SU-DHL-6 (cell line): ENCODE data around the gene VASP.

Experiments used
- H2AFZ ChIP-seq: fragments of 200-600 bp; sonication (generic); 2 replicates; pipeline ENCODE4 v1.6.1; 2014; ENCODE audit warnings: low read depth, mild to moderate bottlenecking, moderate library complexity, mixed read lengths, antibody characterized with exemption, low read length; ENCODE audit not compliant: severe bottlenecking
- H3F3A ChIP-seq: fragments of 200-600 bp; shearing (Covaris generic); 2 replicates; pipeline ENCODE4 v1.6.0; 2016; ENCODE audit warnings: antibody characterized with exemption, mild to moderate bottlenecking; ENCODE audit not compliant: insufficient read depth
- H3K27ac ChIP-seq: fragments of 200-600 bp; sonication (generic); 2 replicates; pipeline ENCODE4 v1.5.1; 2016; ENCODE audit warnings: low read depth, mild to moderate bottlenecking, low read length, moderate library complexity, mixed read lengths
- H3K27me3 ChIP-seq: fragments of 200-600 bp; sonication (generic), shearing (Covaris generic); 2 replicates; pipeline ENCODE4 v1.6.0; 2014; ENCODE audit warnings: mild to moderate bottlenecking, low read length
- H3K36me3 ChIP-seq: fragments of 200-600 bp; sonication (generic); 2 replicates; pipeline ENCODE4 v1.6.1; 2014; ENCODE audit warnings: mild to moderate bottlenecking, low read length, mixed read lengths
- H3K4me2 ChIP-seq: fragments of 300-600, 200-600 bp; shearing (Covaris generic), sonication (generic); 2 replicates; pipeline ENCODE4 v1.6.0; 2014; ENCODE audit warnings: low read length, low read depth, mild to moderate bottlenecking; ENCODE audit not compliant: poor library complexity, severe bottlenecking
- H3K4me3 ChIP-seq: fragments of 200-600 bp; sonication (generic); 2 replicates; pipeline ENCODE4 v1.5.1; 2014; ENCODE audit warnings: antibody characterized with exemption, low read length, mild to moderate bottlenecking, mixed read lengths; ENCODE audit not compliant: insufficient read depth, poor library complexity, severe bottlenecking
- H3K79me2 ChIP-seq: fragments of 200-600 bp; sonication (generic); 2 replicates; pipeline ENCODE4 v1.6.1; 2014; ENCODE audit warnings: mild to moderate bottlenecking, low read length, moderate library complexity; ENCODE audit not compliant: insufficient read depth
- H3K9ac ChIP-seq: fragments of 200-600 bp; sonication (generic); 2 replicates; pipeline ENCODE4 v1.7.0; 2014; ENCODE audit warnings: mild to moderate bottlenecking, low read length
- H3K9me2 ChIP-seq: fragments of 200-600 bp; sonication (generic); replicated peaks from 2 replicates; pipeline ENCODE4 v1.6.1; 2014; ENCODE audit warnings: low read length; ENCODE audit not compliant: insufficient read depth
- H3K9me3 ChIP-seq: fragments of 200-600 bp; sonication (generic); 2 replicates; pipeline ENCODE4 v1.6.1; 2014; ENCODE audit warnings: low read length, mixed read lengths; ENCODE audit not compliant: insufficient read depth
- H4K20me1 ChIP-seq: fragments of 200-600 bp; sonication (generic); 2 replicates; pipeline ENCODE4 v1.6.1; 2014; ENCODE audit warnings: low read depth, mild to moderate bottlenecking, antibody characterized with exemption, low read length, moderate library complexity, mixed read lengths
- CTCF ChIP-seq: fragments of 200-600 bp; sonication (generic); IDR thresholded peaks from one replicate; pipeline ENCODE4 v1.5.1; 2017; ENCODE audit warnings: antibody characterized with exemption, mild to moderate bottlenecking, low read length, moderate library complexity; ENCODE audit not compliant: insufficient read depth, poor library complexity, severe bottlenecking
- EZH2phosphoT487 ChIP-seq: fragments of 200-600 bp; sonication (generic), shearing (Covaris generic); conservative IDR thresholded peaks from 2 replicates; pipeline ENCODE4 v1.6.1; 2018; ENCODE audit warnings: mild to moderate bottlenecking, antibody characterized with exemption, low read length, moderate library complexity, mixed read lengths

The VASP gene

GRCh38 chr19:45511074-45511473, 3.8 kb downstream of the VASP start:
- H3K4me3 ChIP-seq: no peak overlapping the region
- no peak overlapping the region for H3K27ac ChIP-seq
- no peaks in the 10 kb centered on the region for H4K20me1 ChIP-seq
- no peak overlapping the region for H3K9ac ChIP-seq
- H3K9me3 ChIP-seq: no peaks in the 10 kb centered on the region
- peaks cover 49% of the 10 kb centered on the region for H3K79me2 ChIP-seq
- H3K27me3 ChIP-seq: no peaks in the 10 kb centered on the region
- no peak overlapping the region for H2AFZ ChIP-seq
- TF ChIP-seq CTCF (no peak), EZH2phosphoT487 (no peak)
- H3K4me2 ChIP-seq: no peak overlapping the region
- H3K36me3 ChIP-seq: no peaks in the 10 kb centered on the region
- H3F3A ChIP-seq: peaks cover 21% of the 10 kb centered on the region
- H3K9me2 ChIP-seq: no peaks in the 10 kb centered on the region

- H4K20me1 ChIP-seq: no peaks in the 10 kb centered on the region
- H3K9ac ChIP-seq: no peak overlapping the region
- no peak overlapping the region for H3K4me3 ChIP-seq
- H3K9me3 ChIP-seq: no peaks in the 10 kb centered on the region
- H3K27me3 ChIP-seq: no peaks in the 10 kb centered on the region
- peaks cover 21% of the 10 kb centered on the region for H3F3A ChIP-seq
- no peak overlapping the region for H3K4me2 ChIP-seq
- no peak for TF ChIP-seq EZH2phosphoT487
- TF ChIP-seq CTCF: no peak
- no peak overlapping the region for H3K27ac ChIP-seq
- peaks cover 45% of the 10 kb centered on the region for H3K79me2 ChIP-seq
- no peaks in the 10 kb centered on the region for H3K9me2 ChIP-seq
- H3K36me3 ChIP-seq: no peaks in the 10 kb centered on the region
- H2AFZ ChIP-seq: no peak overlapping the region
Observed at GRCh38 chr19:45512881-45513483, 5.7 kb downstream of the VASP start.

- Histone ChIP-seq H3K9ac (peak overlapping the region; percentile 1; the same call in 1 of the 2 replicates), H3K4me3 (no peak overlapping the region), H4K20me1 (no peaks in the 10 kb centered on the region), H3K4me2 (peak overlapping the region; percentile 34), H3K27me3 (no peaks in the 10 kb centered on the region), H3K9me3 (no peaks in the 10 kb centered on the region), H3F3A (peaks cover 16% of the 10 kb centered on the region), H2AFZ (no peak overlapping the region), H3K9me2 (no peaks in the 10 kb centered on the region), H3K27ac (peak overlapping the region; percentile 79), H3K36me3 (no peaks in the 10 kb centered on the region), H3K79me2 (peaks cover 30% of the 10 kb centered on the region; the same call in 1 of the 2 replicates)
- TF ChIP-seq CTCF (no peak), EZH2phosphoT487 (no peak)
Observed at GRCh38 chr19:45514376-45515051, 7.2 kb downstream of the VASP start.
